Activated CD4-positive, alpha-beta T cell treated with anti-CD3 and anti-CD28 coated beads for 1 hour (primary cell): ENCODE measurements around the gene POFUT1.
"Not testable (repeated sequence)": the region's sequence is repeated elsewhere in the genome, so short reads cannot be mapped to it uniquely, and the experiment has no call there.

Experiments used
- DNase-seq: peaks from one replicate; pipeline ENCODE4 v3.0.0-alpha.2; 2020

The POFUT1 gene

GRCh38 chr20:32207626-32208498 lies at the start of gene POFUT1, which contains the start of gene PLAGL2:
Gene POFUT1 (plus strand): TSS chr20:32207880. CDS start chr20:32207942, 62 bp downstream.
Gene PLAGL2 (minus strand): TSS chr20:32207743. CDS start chr20:32202178, 5,565 bp downstream.
- peak; percentile 84 for DNase-seq

DNA sequence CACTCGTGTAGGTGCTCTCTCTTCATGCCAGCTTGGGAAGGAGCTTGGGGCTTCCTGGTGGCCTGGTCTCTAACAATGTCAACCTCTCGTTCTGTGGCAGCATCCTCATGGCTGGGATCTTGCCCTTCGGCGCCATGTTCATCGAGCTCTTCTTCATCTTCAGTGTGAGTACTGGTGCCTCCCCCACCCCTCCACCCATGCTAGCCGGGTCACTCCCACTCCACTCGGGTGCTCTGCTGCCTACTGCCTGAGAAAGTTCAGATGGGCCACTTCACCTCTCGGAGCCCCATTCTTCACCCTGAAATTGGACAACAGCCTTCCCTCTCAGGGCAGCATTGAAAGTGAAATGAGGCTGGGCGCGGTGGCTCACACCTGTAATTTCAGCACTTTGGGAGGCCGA lies 49.3 kb upstream of the POFUT1 start:
- no peak for DNase-seq

- DNase-seq = no peak
These were observed 48.6 kb upstream of the POFUT1 start for GRCh38 chr20:32158943-32159660.

- no peak for DNase-seq
These were observed 47.9 kb upstream of the POFUT1 start for GRCh38 chr20:32159766-32160221.

GRCh38 chr20:32160341-32160740 lies 47.3 kb upstream of the POFUT1 start:
- DNase-seq = no peak

DNA sequence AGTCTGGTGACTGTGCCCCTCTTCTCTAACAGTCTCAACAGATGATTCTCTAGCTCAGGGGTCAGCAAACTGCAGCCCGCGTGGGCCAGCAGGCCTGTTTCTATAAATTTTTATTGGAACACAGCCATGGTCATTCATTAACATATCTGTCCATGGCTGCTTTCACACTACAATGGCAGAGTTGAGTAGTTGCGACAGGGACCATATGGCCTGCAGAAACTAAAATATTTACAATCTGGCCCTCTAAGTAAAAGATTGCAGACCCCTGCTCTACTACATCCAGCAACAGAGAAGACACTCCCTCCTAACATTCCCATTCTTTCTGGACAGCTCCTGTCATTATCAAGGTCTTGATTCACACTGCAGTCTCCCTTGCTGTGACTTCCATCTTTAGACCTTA lies 45.3 kb upstream of the POFUT1 start:
- no peak for DNase-seq

- DNase-seq = no peak
These were observed 43.7 kb upstream of the POFUT1 start for GRCh38 chr20:32163951-32164350.

GRCh38 chr20:32164984-32165735 lies 42.5 kb upstream of the POFUT1 start:
- no peak for DNase-seq

DNA sequence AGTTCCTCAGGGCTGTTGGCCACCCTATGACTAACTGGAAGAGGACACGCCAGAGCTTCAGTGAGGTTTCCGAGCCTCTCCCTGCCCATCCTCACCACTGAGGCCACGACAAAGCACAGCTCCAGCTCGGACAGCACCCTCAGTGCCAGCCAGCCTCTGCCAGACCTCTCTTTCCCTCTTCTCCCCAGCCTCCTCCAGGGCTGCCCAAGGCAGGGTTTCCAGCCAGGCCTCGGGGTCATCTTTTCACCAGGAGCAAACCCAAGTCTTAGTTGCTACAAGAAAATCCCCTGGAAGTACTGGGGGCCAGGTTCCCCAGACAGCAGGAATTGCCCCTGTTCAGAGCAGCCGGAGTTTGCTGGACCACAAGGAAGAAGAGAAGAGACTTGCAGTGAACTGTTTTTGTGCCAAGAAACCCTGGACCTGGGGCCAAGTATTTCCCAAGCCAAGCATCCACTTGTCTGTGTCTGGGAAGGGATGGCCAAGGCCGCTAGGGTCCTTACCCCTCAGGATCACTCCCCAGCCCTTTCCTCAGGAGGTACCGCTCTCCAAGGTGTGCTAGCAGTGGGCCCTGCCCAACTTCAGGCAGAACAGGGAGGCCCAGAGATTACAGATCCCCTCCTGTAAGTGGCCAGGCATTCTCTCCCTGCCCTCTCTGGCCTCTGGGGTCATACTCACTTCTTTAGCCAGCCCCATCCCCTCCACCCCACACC lies 41.7 kb upstream of the POFUT1 start:
- no peak for DNase-seq

- no peak for DNase-seq
These were observed 40.1 kb upstream of the POFUT1 start for GRCh38 chr20:32167552-32167951.

DNA sequence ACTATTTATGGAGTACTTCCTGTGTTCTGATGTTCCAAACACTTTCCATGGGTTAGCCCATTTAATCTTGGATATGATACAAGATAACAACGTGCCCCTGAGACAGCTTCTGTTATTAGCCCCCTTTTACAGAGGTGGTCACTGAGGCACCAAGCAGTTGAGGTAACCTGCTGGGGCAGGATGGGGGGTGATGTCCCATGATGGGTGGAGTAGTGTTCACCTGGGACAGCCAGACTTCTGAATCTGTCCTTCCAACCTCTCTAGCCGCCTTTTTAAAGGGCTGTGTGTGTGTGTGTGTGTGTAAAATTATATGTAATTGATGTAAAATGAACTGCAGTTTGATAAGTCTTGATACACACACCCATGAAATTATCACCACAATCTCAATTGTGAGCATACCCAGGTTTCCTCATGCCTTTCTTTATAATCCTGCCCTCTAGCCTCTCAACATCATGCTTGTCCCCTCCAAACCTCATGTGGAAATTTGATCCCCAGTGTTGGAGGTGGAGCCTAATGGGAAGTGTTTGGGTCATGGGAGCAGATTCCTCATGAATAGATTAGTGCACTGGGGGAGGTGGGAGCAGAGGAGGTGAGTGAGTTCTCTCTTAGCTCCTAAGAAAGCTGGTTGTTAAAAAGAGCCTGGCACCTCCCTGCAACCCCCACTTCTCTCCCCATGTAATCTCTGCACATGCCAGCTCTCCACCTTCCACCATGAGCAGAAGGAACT lies 39.3 kb upstream of the POFUT1 start:
- DNase-seq = no peak

DNA sequence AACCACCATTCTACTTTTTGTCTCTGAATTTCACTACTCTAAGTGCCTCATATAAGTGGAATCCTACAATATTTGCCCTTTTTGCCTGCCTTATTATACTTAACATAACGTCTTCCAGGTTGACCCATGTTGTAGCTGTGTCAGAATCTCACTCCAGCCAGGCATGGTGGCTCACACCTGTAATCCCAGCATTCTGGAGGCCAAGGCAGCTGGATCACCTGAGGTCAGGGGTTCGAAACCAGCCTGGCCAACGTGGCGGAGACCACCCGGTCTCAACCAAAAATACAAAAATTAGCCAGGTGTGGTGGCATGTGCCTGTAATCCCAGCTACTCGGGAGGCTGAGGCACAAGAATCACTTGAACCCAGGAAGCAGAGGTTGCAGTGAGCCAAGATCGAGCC lies 30.0 kb upstream of the POFUT1 start:
- not testable (repeated sequence) for DNase-seq

GRCh38 chr20:32179515-32179914 lies 28.2 kb upstream of the POFUT1 start:
- no peak for DNase-seq

GRCh38 chr20:32179934-32180333 lies 27.7 kb upstream of the POFUT1 start:
- no peak for DNase-seq

DNA sequence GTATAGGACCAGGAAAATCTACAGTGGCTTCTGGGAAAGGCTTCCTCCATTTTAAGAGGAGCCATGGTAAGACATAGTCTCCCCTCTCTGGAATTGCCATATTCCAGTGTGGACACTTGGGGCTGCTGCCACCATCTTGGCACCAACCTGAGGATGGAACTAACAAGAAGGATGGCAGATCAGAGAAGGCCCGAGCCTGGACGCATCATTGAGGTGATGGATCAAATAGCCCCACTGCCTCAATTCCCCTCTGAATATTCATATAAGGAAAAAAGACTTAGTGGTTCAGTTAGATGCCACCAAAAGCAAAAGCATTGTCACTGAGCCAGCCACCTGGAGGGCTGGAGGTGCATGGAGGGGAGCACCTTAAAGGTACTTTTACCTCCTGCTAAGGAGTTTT lies 26.1 kb upstream of the POFUT1 start:
- no peak for DNase-seq

DNA sequence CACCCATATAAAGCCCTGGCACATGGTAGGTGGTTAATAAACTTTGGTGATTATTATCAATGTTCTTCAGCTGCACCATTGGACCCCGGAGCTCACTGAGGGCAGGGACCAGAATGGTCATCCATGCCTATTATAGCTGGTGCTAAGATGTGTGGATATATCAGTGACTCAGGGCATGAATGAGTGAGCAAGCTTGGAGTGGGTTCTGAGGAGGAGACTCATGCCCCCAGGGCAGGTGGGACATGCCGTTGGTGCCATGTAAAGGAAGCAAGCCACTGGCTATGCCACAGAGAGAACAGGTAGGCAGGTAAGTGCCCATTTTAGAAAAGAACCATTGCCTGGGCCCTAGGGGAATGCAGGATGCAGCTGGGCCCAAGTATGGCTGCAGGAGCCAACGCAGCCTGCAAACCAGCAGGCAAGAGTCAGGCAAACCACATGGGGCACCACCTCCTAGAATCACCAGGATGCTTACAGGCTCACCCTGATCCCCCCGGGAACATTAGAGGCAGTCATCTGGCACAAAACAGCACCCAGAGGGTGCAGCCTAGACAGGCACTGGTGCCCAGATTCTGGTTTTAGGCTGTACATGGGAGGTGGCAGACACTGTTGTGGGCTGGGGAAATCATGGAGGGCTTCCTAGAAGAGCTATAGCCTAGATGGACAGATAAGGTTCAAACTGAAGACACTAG lies 23.6 kb upstream of the POFUT1 start:
- no peak for DNase-seq

DNA sequence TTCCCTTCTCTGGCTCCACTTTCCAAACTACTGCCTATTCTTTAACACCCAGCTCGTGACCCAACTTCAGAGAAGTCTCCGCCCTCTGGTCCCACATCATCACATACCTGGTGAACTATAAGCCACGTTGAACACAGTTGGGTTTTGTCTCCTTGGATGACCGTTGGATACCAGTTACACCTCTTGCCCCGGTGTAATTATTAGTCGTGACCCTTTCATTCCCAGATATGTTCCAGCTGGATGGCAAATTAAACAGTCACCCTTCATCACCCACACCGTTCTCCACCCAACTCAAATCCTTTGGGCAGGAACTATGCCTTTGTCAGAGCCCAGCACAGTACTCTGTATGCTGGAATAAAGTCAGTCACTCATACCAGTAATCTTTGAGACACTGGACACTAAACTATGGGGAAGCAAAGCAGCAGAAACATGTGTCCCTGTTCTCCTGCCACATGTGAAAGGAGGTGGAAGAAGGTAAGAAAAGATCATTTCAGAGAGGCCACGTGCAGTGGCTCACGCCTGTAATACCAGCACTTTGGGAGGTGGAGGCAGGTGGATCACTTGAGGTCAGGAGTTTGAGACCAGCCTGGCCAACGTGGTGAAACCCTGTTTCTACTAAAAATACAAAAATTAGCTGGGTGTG lies 22.6 kb upstream of the POFUT1 start:
- no peak for DNase-seq

DNA sequence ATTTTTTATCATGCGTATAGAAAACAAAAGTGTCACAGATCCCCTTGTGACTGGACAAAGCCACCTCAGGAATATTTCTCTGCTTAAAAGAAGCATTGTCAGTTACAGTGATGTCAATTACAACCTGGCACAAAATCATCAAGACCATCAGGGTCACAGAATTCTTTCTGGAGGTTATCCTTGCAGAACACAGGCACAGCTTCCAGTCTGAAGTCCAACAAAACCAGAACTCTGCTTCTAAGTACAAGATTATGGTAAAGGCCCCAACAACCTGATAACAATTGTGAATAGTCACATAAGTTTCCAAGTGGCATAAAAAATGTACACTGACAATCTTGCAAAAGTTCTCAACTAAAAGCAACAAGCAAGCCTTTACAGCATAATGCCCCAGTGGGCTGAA lies 21.2 kb upstream of the POFUT1 start:
- DNase-seq = no peak

GRCh38 chr20:32188376-32189122 lies 19.1 kb upstream of the POFUT1 start:
- no peak for DNase-seq

GRCh38 chr20:32189123-32189410 lies 18.6 kb upstream of the POFUT1 start:
- DNase-seq = no peak
